ENCODE measurements around the gene EYS. TPM values are rescaled to one million over a fixed set of nuclear protein-coding genes. Genes with fewer than 3 reads are reported as not detected.

EYS gene
- total RNA-seq, 1 experiment from 2014 or later, result 1.5 TPM

GRCh38 chr6:64233746-64234145, 1473.3 kb downstream of the EYS start:
- CTCF ChIA-PET, result interaction anchor here (0.7 kb wide), 1 partner anchor 92 kb away, joined by 3 read pairs; no protein-coding TSS in a partner anchor
- Mint-ChIP-seq H3K27me3 (ENCODE audit: insufficient read depth, unreplicated experiment) (no peaks in the 10 kb centered on the region), H3K9me3 (ENCODE audit: unreplicated experiment) (no peaks in the 10 kb centered on the region), H3K4me3 (ENCODE audit: unreplicated experiment) (no peak overlapping the region), H3K36me3 (ENCODE audit: insufficient read depth, unreplicated experiment) (no peaks in the 10 kb centered on the region), H3K4me1 (ENCODE audit: insufficient read depth, unreplicated experiment) (peaks cover 12% of the 10 kb centered on the region), H3K27ac (ENCODE audit: low read depth, unreplicated experiment) (no peak overlapping the region)
- intact Hi-C loops (cut with micrococcal nuclease), result no loop called here
- POLR2A ChIA-PET, result no interaction called here
- TF ChIP-seq CTCF (IDR thresholded peaks at IDR 0.05; ENCODE audit: unreplicated experiment), result no peak
- BruUV-seq (replicated peaks), result no TSS peak
- DNase-seq (ENCODE audit: unreplicated experiment), result no peak

- no TSS peak for BruUV-seq (replicated peaks)
- Mint-ChIP-seq H3K4me3 (ENCODE audit: unreplicated experiment) (no peak overlapping the region), H3K4me1 (ENCODE audit: insufficient read depth, unreplicated experiment) (peaks cover 11% of the 10 kb centered on the region), H3K9me3 (ENCODE audit: unreplicated experiment) (no peaks in the 10 kb centered on the region), H3K36me3 (ENCODE audit: insufficient read depth, unreplicated experiment) (no peaks in the 10 kb centered on the region), H3K27ac (ENCODE audit: low read depth, unreplicated experiment) (no peak overlapping the region), H3K27me3 (ENCODE audit: insufficient read depth, unreplicated experiment) (no peaks in the 10 kb centered on the region)
- DNase-seq (ENCODE audit: unreplicated experiment), result no peak
- ChIA-PET POLR2A (no interaction called here), CTCF (no interaction called here)
- TF ChIP-seq CTCF (IDR thresholded peaks at IDR 0.05; ENCODE audit: unreplicated experiment), result no peak
- intact Hi-C loops (cut with micrococcal nuclease), result no loop called here
Measured at GRCh38 chr6:64231928-64232327, 1475.1 kb downstream of the EYS start.

GRCh38 chr6:64230530-64230929, 1476.5 kb downstream of the EYS start:
- intact Hi-C loops (cut with micrococcal nuclease), result no loop called here
- TF ChIP-seq CTCF (IDR thresholded peaks at IDR 0.05; ENCODE audit: unreplicated experiment), result no peak
- no peak for DNase-seq (ENCODE audit: unreplicated experiment)
- H3K27me3 Mint-ChIP-seq (ENCODE audit: insufficient read depth, unreplicated experiment), result no peaks in the 10 kb centered on the region
- H3K4me1 Mint-ChIP-seq (ENCODE audit: insufficient read depth, unreplicated experiment), result peaks cover 11% of the 10 kb centered on the region
- H3K4me3 Mint-ChIP-seq (ENCODE audit: unreplicated experiment), result no peak overlapping the region
- POLR2A ChIA-PET, result no interaction called here
- CTCF ChIA-PET, result no interaction called here
- H3K27ac Mint-ChIP-seq (ENCODE audit: low read depth, unreplicated experiment), result no peak overlapping the region
- no peaks in the 10 kb centered on the region for H3K9me3 Mint-ChIP-seq (ENCODE audit: unreplicated experiment)
- no peaks in the 10 kb centered on the region for H3K36me3 Mint-ChIP-seq (ENCODE audit: insufficient read depth, unreplicated experiment)
- no TSS peak for BruUV-seq (replicated peaks)

GRCh38 chr6:64227863-64228262, 1479.2 kb downstream of the EYS start:
- BruUV-seq (replicated peaks), result no TSS peak
- Mint-ChIP-seq H3K27ac (ENCODE audit: low read depth, unreplicated experiment) (no peak overlapping the region), H3K9me3 (ENCODE audit: unreplicated experiment) (no peaks in the 10 kb centered on the region), H3K27me3 (ENCODE audit: insufficient read depth, unreplicated experiment) (no peaks in the 10 kb centered on the region), H3K36me3 (ENCODE audit: insufficient read depth, unreplicated experiment) (no peaks in the 10 kb centered on the region), H3K4me3 (ENCODE audit: unreplicated experiment) (no peak overlapping the region), H3K4me1 (ENCODE audit: insufficient read depth, unreplicated experiment) (peaks cover 19% of the 10 kb centered on the region)
- TF ChIP-seq CTCF (IDR thresholded peaks at IDR 0.05; ENCODE audit: unreplicated experiment), result no peak
- DNase-seq (ENCODE audit: unreplicated experiment), result peak; percentile 31
- ChIA-PET POLR2A (no interaction called here), CTCF (no interaction called here)
- intact Hi-C loops (cut with micrococcal nuclease), result no loop called here

Data from MCF 10A (cell line).